Activated CD4-positive, alpha-beta T cell treated with anti-CD3 and anti-CD28 coated beads for 1 hour (primary cell): Measurements from ENCODE around the gene NBEA.
"Not testable (repeated sequence)": the region's sequence is repeated elsewhere in the genome, so short reads cannot be mapped to it uniquely, and the experiment has no call there.

Source experiments
- DNase-seq: peaks from one replicate; pipeline ENCODE4 v3.0.0-alpha.2; 2020

Gene NBEA

GRCh38 chr13:35309706-35310105, 367.6 kb downstream of the NBEA start:
- DNase-seq, result no peak

- no peak for DNase-seq
Measured at GRCh38 chr13:35332134-35332533, 390.1 kb downstream of the NBEA start.

- DNase-seq, result no peak
Measured at GRCh38 chr13:35333157-35333556, 391.1 kb downstream of the NBEA start.

GRCh38 chr13:35342440-35342839, 400.4 kb downstream of the NBEA start:
- no peak for DNase-seq

GRCh38 chr13:35343417-35343816, 401.3 kb downstream of the NBEA start:
- DNase-seq, result no peak

GRCh38 chr13:35345992-35346391, 403.9 kb downstream of the NBEA start:
- no peak for DNase-seq

- no peak for DNase-seq
Measured at GRCh38 chr13:35346494-35346893, 404.4 kb downstream of the NBEA start.

GRCh38 chr13:35347679-35348205, 405.7 kb downstream of the NBEA start:
- no peak for DNase-seq

- DNase-seq, result no peak
Measured at GRCh38 chr13:35349052-35349451, 407.0 kb downstream of the NBEA start.

GRCh38 chr13:35349673-35350278, 407.7 kb downstream of the NBEA start:
- no peak for DNase-seq

- DNase-seq, result no peak
Measured at GRCh38 chr13:35354285-35354684, 412.2 kb downstream of the NBEA start.

- no peak for DNase-seq
Measured at GRCh38 chr13:35354882-35355281, 412.8 kb downstream of the NBEA start.

- no peak for DNase-seq
Measured at GRCh38 chr13:35356572-35356971, 414.5 kb downstream of the NBEA start.

- no peak for DNase-seq
Measured at GRCh38 chr13:35365883-35366282, 423.8 kb downstream of the NBEA start.

- DNase-seq, result no peak
Measured at GRCh38 chr13:35367586-35367985, 425.5 kb downstream of the NBEA start.

- DNase-seq, result no peak
Measured at GRCh38 chr13:35378939-35379338, 436.9 kb downstream of the NBEA start.

GRCh38 chr13:35379663-35380062, 437.6 kb downstream of the NBEA start:
- no peak for DNase-seq

GRCh38 chr13:35387682-35388250, 445.7 kb downstream of the NBEA start:
- no peak for DNase-seq

- no peak for DNase-seq
Measured at GRCh38 chr13:35388441-35389355, 446.6 kb downstream of the NBEA start.

GRCh38 chr13:35389535-35389934, 447.5 kb downstream of the NBEA start:
- no peak for DNase-seq

GRCh38 chr13:35392768-35393167, 450.7 kb downstream of the NBEA start:
- no peak for DNase-seq

GRCh38 chr13:35393886-35394285, 451.8 kb downstream of the NBEA start:
- DNase-seq, result no peak

- DNase-seq, result not testable (repeated sequence)
Measured at GRCh38 chr13:35408285-35408684, 466.2 kb downstream of the NBEA start.
